GM18951 (cell line): ENCODE measurements around the gene TMEM145.
A peak's percentile ranks its signal among the peaks of the same experiment; 100 is the strongest.

Source experiments
- POLR2A ChIP-seq: IDR thresholded peaks from 4 replicates; pipeline ENCODE4 v1.6.1; 2011; ENCODE audit warnings: mild to moderate bottlenecking; ENCODE audit not compliant: insufficient read length, insufficient read depth; ENCODE audit errors: extremely low read depth
- in situ Hi-C: fragments of 300-500 bp; cut with MboI; formaldehyde crosslinking; loops from one replicate; pipeline ENCODE4 v1.12.0; 2022; ENCODE audit warnings: low sequenced_read_pairs, mixed read lengths, inconsistent platforms; ENCODE audit not compliant: unreplicated experiment

The TMEM145 gene

DNA sequence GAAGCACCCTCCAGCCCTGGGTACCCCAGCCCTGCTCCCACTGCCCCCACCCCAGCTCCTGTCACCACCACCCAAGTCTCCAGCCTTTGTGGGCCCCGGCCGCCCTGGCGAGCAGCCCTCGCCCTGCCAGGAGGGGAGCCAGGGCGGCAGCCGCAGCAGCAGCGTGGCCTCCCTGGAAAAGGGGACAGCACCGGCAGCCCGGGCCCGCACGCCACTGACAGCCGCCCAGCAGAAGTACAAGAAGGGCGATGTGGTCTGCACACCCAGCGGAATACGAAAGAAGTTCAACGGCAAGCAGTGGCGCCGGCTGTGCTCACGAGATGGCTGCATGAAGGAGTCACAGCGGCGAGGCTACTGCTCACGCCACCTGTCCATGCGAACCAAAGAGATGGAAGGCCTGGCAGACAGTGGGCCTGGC, 40.1 kb upstream of the TMEM145 start:
- in situ Hi-C loops = no loop called here
- TF ChIP-seq POLR2A = no peak

GRCh38 chr19:42273407-42274064, 39.6 kb upstream of the TMEM145 start:
- in situ Hi-C loops = no loop called here
- no peak for TF ChIP-seq POLR2A

GRCh38 chr19:42274065-42274682, 38.9 kb upstream of the TMEM145 start:
- TF ChIP-seq POLR2A = no peak

DNA sequence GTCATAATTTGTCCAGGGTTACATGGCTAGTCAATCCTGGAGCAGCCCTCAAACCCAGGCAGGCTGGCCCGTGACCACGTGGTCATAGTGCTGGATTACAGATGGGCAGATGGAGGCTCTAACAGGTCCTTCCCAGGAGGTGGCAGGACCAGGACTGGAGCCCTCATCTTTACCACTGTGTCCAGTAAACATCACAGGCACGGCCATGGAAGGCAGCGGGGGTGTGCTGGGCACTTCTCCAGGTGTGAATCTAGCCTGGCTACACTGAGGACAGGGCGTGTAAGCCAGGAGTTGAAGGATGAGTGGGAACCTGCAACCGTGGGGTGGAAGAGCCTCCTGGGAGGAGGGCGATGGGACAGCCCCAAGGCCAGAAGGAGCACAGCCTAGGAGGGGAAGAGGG, 38.0 kb upstream of the TMEM145 start:
- TF ChIP-seq POLR2A = no peak
- in situ Hi-C loops = loop anchor here (25.0 kb wide), 1 partner anchor 163 kb away; no protein-coding TSS in a partner anchor

More at GRCh38 chr19:42274065-42274682, 38.9 kb upstream of the TMEM145 start:
- in situ Hi-C loops = no loop called here

GRCh38 chr19:42275517-42275916, 37.6 kb upstream of the TMEM145 start:
- no peak for TF ChIP-seq POLR2A
- in situ Hi-C loops = loop anchor here (25.0 kb wide), 1 partner anchor 163 kb away; no protein-coding TSS in a partner anchor

GRCh38 chr19:42276284-42276683, 36.8 kb upstream of the TMEM145 start:
- in situ Hi-C loops = loop anchor here (25.0 kb wide), 1 partner anchor 164 kb away; no protein-coding TSS in a partner anchor
- no peak for TF ChIP-seq POLR2A

DNA sequence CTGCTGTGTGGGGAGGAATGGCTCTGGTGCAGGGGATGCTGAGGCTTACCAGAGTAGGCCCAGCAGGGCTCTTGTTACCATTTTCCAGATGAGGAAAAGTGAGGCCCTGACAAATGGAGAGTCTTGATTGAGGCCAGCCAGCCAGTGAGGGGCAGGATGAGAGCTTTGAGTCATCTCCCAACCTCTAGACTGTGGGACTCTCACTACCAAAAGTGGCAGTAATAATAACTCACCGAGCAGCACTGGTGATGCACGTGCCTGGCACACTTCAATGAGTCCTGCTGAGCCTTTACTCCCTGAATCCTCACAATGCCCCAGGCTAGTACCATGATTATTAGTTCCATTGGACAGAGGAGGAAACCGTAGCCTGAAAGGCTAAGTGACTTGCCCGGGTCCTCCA, 36.3 kb upstream of the TMEM145 start:
- in situ Hi-C loops = loop anchor here (25.0 kb wide), 1 partner anchor 165 kb away; no protein-coding TSS in a partner anchor
- TF ChIP-seq POLR2A = no peak

DNA sequence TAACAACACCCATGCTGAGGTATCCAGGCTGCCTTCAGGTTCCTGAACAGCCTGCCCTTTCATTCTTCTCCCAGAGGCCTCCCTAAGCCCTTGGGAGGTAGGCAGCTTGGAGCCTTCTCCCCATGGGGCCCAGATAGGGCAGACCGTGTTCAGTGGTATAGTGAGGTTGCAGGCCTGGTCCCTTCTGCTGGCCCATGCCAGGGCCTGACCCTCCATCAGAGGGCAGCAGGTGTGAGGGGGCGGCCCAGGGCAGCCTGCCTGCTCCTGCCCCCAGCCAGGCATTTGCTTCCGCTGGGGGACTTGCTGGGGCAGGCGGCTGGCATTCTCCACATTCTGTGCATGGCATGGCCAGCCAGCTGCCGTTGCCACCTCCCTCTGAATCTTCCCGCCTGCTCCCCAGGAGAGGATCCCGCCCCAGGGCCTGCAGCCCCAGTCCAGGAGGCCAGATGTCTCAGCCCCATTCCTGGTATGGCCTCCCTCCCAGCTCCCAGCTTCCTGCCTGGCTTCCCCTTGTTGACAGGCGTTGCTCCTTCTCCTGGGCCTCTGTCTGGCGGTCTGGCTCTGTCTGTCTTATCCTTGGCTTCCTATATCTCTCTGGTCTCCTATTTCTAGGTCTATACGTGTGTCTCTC, 35.2 kb upstream of the TMEM145 start:
- in situ Hi-C loops = loop anchor here (25.0 kb wide), 1 partner anchor 166 kb away; no protein-coding TSS in a partner anchor
- TF ChIP-seq POLR2A = no peak

DNA sequence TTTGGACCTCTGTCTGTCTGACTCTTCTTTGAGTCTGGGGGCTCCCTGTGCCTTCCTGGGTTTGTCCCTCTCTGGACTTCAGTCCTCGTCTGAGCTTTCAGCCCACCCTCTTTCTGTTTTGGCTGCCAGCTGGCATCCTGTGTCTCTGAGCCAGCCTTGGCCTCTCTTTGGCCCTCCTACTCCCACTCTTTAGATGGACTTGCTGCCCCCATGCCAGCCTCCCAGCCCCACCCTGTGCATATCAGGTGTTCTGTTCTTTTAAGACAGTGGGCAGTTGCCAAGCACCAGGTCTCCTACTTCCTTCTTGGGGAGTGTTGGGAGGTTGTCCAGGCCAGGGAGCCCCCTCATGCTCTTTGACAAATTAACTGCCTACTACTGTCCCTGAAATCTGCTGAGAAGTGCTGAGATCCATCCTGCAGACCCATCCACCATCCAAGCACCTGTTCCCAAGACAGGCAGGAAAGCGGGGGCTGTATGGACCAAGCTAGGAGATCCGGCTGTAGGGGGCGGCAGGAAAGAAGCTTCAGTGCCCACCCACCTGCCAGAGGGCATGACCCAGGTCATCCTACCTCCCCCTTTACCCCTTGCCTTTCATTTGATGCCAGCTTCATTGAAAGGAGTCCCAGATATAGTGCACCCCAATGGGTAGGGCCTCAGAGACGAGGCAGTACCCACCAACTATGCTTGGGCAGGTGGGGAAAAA, 34.5 kb upstream of the TMEM145 start:
- TF ChIP-seq POLR2A = no peak
- in situ Hi-C loops = loop anchor here (25.0 kb wide), 1 partner anchor 166 kb away; no protein-coding TSS in a partner anchor

- TF ChIP-seq POLR2A = no peak
- in situ Hi-C loops = loop anchor here (25.0 kb wide), 1 partner anchor 167 kb away; no protein-coding TSS in a partner anchor
Measured at GRCh38 chr19:42279155-42279901, 33.8 kb upstream of the TMEM145 start.

DNA sequence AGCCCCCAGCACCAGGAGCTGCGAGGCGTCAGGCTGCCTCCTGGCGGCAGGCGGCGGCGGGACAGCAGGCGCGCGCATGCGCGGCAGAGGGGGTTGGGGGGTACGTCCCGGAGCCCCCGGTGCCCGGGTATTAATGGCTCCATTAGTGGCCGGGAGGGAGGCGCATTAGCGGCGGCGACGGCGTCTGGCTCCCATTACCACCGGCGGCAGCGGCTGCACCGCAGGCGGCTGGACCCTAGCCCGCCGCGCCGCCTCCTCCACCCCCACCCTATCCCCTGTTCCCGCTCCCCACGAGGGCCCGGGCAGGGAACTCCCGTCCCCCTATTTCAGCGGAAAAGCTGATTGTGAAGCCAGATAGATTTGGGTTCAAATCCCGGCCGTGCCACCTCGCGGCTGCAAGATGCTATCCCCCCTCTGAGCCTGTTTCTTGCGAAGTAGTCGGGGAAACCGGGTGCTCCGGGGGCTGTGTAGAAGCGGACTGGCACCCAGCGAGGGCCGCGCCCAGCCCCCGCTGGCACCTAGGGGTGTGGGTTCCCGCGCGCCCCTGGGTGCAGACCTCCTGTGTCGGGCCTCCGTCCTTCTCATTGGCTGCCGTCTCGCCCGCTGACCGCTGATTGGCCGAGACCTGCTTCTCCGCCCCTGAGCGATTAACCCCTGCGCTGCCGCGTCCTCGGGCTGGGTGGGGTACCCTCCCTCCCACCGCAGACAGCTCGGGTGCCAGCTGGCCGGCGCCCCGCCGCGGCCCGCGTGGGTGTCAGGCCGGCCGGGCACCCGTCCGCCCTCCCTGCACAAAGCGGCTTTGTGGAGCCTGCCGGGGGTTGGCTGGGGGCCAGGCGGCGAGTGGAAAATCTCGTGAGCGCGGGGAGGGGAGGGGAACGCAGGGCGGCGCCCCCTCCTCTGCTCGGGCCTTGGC, 33.0 kb upstream of the TMEM145 start:
- TF ChIP-seq POLR2A = peak; percentile 82
- in situ Hi-C loops = loop anchor here (25.0 kb wide), 1 partner anchor 168 kb away; no protein-coding TSS in a partner anchor
